ENCODE measurements around the gene FSD1.
"Not testable (repeated sequence)": the region's sequence is repeated elsewhere in the genome, so short reads cannot be mapped to it uniquely, and the experiment has no call there.

FSD1 gene

GRCh38 chr19:4286141-4286540 is 18.3 kb upstream of the FSD1 start:
- DNase-seq: not testable (repeated sequence)

GRCh38 chr19:4288091-4288777 is 16.2 kb upstream of the FSD1 start:
- no peak for DNase-seq

GRCh38 chr19:4291184-4291732 is 13.1 kb upstream of the FSD1 start:
- DNase-seq: no peak

- DNase-seq: no peak
Observed at GRCh38 chr19:4292515-4292914, 11.9 kb upstream of the FSD1 start.

- DNase-seq: no peak
Observed at GRCh38 chr19:4294389-4294788, 10.0 kb upstream of the FSD1 start.

- DNase-seq: peak; percentile 67
Observed at GRCh38 chr19:4295972-4296771, 8.2 kb upstream of the FSD1 start.

GRCh38 chr19:4297901-4298809 is 6.2 kb upstream of the FSD1 start:
- no peak for DNase-seq

- DNase-seq: no peak
Observed at GRCh38 chr19:4298810-4299550, 5.4 kb upstream of the FSD1 start.

- DNase-seq: no peak
Observed at GRCh38 chr19:4300589-4300988, 3.8 kb upstream of the FSD1 start.

- no peak for DNase-seq
Observed at GRCh38 chr19:4301590-4302242, 2.7 kb upstream of the FSD1 start.

- DNase-seq: no peak
Observed at GRCh38 chr19:4302243-4302640, 2.2 kb upstream of the FSD1 start, which contains the start of gene TMIGD2. Gene TMIGD2 (minus strand): TSS chr19:4302389. CDS start chr19:4302385, 4 bp downstream.

GRCh38 chr19:4303819-4304537 is 420 bp upstream of the FSD1 start:
- no peak for DNase-seq

GRCh38 chr19:4305257-4305612 is 837 bp downstream of the FSD1 start:
- no peak for DNase-seq

GRCh38 chr19:4305659-4306058 is 1.3 kb downstream of the FSD1 start:
- no peak for DNase-seq

- DNase-seq: no peak
Observed at GRCh38 chr19:4310247-4311121, 6.1 kb downstream of the FSD1 start.

GRCh38 chr19:4313847-4314490 is 9.6 kb downstream of the FSD1 start:
- no peak for DNase-seq

- no peak for DNase-seq
Observed at GRCh38 chr19:4316956-4317355, 12.6 kb downstream of the FSD1 start.

- no peak for DNase-seq
Observed at GRCh38 chr19:4318460-4318859, 14.1 kb downstream of the FSD1 start.

GRCh38 chr19:4319067-4319718 is 14.8 kb downstream of the FSD1 start:
- DNase-seq: no peak

All from left hindlimb (tissue), 1 donor.